Effector memory CD8-positive, alpha-beta T cell (primary cell): ENCODE data around the gene CD320.

Experiments
- ATAC-seq: fragments of 150-1000 bp; cut with Tn5 transposase; replicated peaks from 2 replicates; pipeline ENCODE4 v1.10.0; 2021; ENCODE audit warnings: mild to moderate bottlenecking, moderate library complexity
- DNase-seq, 3 experiments: peaks; one replicate each; pipeline ENCODE4 v3.0.0; 2021
- H3K27ac Mint-ChIP-seq, 2 donors: one replicate each; pipeline ENCODE4 v1.8.0; 2022; ENCODE audit warnings: mild to moderate bottlenecking in 2 of 2, mixed read lengths in 2 of 2, moderate library complexity in 2 of 2
- H3K27me3 Mint-ChIP-seq, 2 donors: one replicate each; pipeline ENCODE4 v1.8.0; 2022; ENCODE audit warnings: mixed read lengths in 2 of 2
- H3K36me3 Mint-ChIP-seq: one replicate; pipeline ENCODE4 v1.8.0; 2022; ENCODE audit warnings: mild to moderate bottlenecking, moderate library complexity, mixed read lengths; ENCODE audit not compliant: insufficient read depth
- H3K4me1 Mint-ChIP-seq, 2 donors: one replicate each; pipeline ENCODE4 v1.8.0; 2022; ENCODE audit warnings: low read depth in 2 of 2, mixed read lengths in 2 of 2
- H3K4me3 Mint-ChIP-seq, 2 donors: one replicate each; pipeline ENCODE4 v1.8.0; 2022; ENCODE audit warnings: mild to moderate bottlenecking in 2 of 2, mixed read lengths in 2 of 2, moderate library complexity in 2 of 2
- H3K9me3 Mint-ChIP-seq, 2 donors: one replicate each; pipeline ENCODE4 v1.8.0; 2022; ENCODE audit warnings: mixed read lengths in 2 of 2

CD320 gene

GRCh38 chr19:8338835-8339234 is 30.7 kb upstream of the CD320 start:
- Mint-ChIP-seq H3K27ac (no peak overlapping the region), H3K4me1 (peaks cover 12 to 13% of the 10 kb centered on the region in 2 donors), H3K9me3 (no peaks in the 10 kb centered on the region), H3K36me3 (no peaks in the 10 kb centered on the region), H3K4me3 (no peak overlapping the region), H3K27me3 (peaks cover 12 to 32% of the 10 kb centered on the region in 2 donors)
- ATAC-seq, result no peak
- DNase-seq, result no peak

GRCh38 chr19:8337728-8338127 is 29.6 kb upstream of the CD320 start:
- Mint-ChIP-seq H3K36me3 (peaks cover 4% of the 10 kb centered on the region), H3K4me1 (peaks cover 7 to 9% of the 10 kb centered on the region in 2 donors), H3K4me3 (no peak overlapping the region), H3K27ac (no peak overlapping the region), H3K9me3 (no peaks in the 10 kb centered on the region), H3K27me3 (peaks cover 12 to 25% of the 10 kb centered on the region in 2 donors)
- ATAC-seq, result no peak
- no peak for DNase-seq

GRCh38 chr19:8336660-8337059 is 28.5 kb upstream of the CD320 start:
- peaks cover 4% of the 10 kb centered on the region for H3K36me3 Mint-ChIP-seq
- DNase-seq, result no peak
- H3K4me1 Mint-ChIP-seq, result peaks cover 5 to 9% of the 10 kb centered on the region in 2 donors
- H3K27ac Mint-ChIP-seq, result no peak overlapping the region
- H3K4me3 Mint-ChIP-seq, result peak overlapping the region in 1 of 2 donors; percentile 25
- H3K27me3 Mint-ChIP-seq, result peaks cover 12 to 25% of the 10 kb centered on the region in 2 donors
- H3K9me3 Mint-ChIP-seq, result no peaks in the 10 kb centered on the region
- no peak for ATAC-seq

- ATAC-seq (no peak), DNase-seq (no peak)
- H3K27ac Mint-ChIP-seq, result no peak overlapping the region
- peaks cover 4% of the 10 kb centered on the region for H3K36me3 Mint-ChIP-seq
- H3K27me3 Mint-ChIP-seq, result peaks cover 12 to 25% of the 10 kb centered on the region in 2 donors
- peak overlapping the region; percentile 48 to 63 for H3K4me3 Mint-ChIP-seq
- H3K9me3 Mint-ChIP-seq, result no peaks in the 10 kb centered on the region
- H3K4me1 Mint-ChIP-seq, result peaks cover 5 to 9% of the 10 kb centered on the region in 2 donors
Observed at GRCh38 chr19:8336072-8336569, 28.0 kb upstream of the CD320 start.

GRCh38 chr19:8335343-8336071 is 27.3 kb upstream of the CD320 start:
- peak; percentile 83 for ATAC-seq
- peak in 1 of 3 experiments; percentile 28 for DNase-seq

GRCh38 chr19:8334458-8335342 is 26.5 kb upstream of the CD320 start:
- Mint-ChIP-seq H3K4me3 (peak overlapping the region; percentile 18 to 36), H3K27ac (no peak overlapping the region)
- DNase-seq, result peak in 1 of 3 experiments; percentile 15

More at GRCh38 chr19:8335343-8336071, 27.3 kb upstream of the CD320 start:
- H3K27me3 Mint-ChIP-seq, result peaks cover 8 to 25% of the 10 kb centered on the region in 2 donors
- no peak overlapping the region for H3K27ac Mint-ChIP-seq
- H3K4me3 Mint-ChIP-seq, result peak overlapping the region; percentile 48 to 63
- H3K4me1 Mint-ChIP-seq, result peaks cover 1 to 9% of the 10 kb centered on the region in 2 donors
- H3K36me3 Mint-ChIP-seq, result peaks cover 4% of the 10 kb centered on the region
- H3K9me3 Mint-ChIP-seq, result no peaks in the 10 kb centered on the region

GRCh38 chr19:8333767-8334457 is 25.8 kb upstream of the CD320 start:
- DNase-seq (no peak), ATAC-seq (no peak)
- peaks cover 6% of the 10 kb centered on the region for H3K36me3 Mint-ChIP-seq
- peaks cover 0 to 9% of the 10 kb centered on the region in 2 donors for H3K4me1 Mint-ChIP-seq
- no peak overlapping the region for H3K27ac Mint-ChIP-seq
- H3K27me3 Mint-ChIP-seq, result peaks cover 6 to 25% of the 10 kb centered on the region in 2 donors
- H3K9me3 Mint-ChIP-seq, result no peaks in the 10 kb centered on the region
- peak overlapping the region; percentile 18 to 36 for H3K4me3 Mint-ChIP-seq

More at GRCh38 chr19:8334458-8335342, 26.5 kb upstream of the CD320 start:
- Mint-ChIP-seq H3K9me3 (no peaks in the 10 kb centered on the region), H3K27me3 (peaks cover 6 to 25% of the 10 kb centered on the region in 2 donors), H3K4me1 (peaks cover 0 to 9% of the 10 kb centered on the region in 2 donors), H3K36me3 (peaks cover 5% of the 10 kb centered on the region)
- peak; percentile 55 for ATAC-seq

GRCh38 chr19:8332976-8333766 is 25.0 kb upstream of the CD320 start:
- peaks cover 6% of the 10 kb centered on the region for H3K36me3 Mint-ChIP-seq
- H3K9me3 Mint-ChIP-seq, result no peaks in the 10 kb centered on the region
- DNase-seq (no peak), ATAC-seq (no peak)
- H3K4me1 Mint-ChIP-seq, result peaks cover 0 to 9% of the 10 kb centered on the region in 2 donors
- H3K4me3 Mint-ChIP-seq, result no peak overlapping the region
- peaks cover 6 to 25% of the 10 kb centered on the region in 2 donors for H3K27me3 Mint-ChIP-seq
- no peak overlapping the region for H3K27ac Mint-ChIP-seq

- H3K27me3 Mint-ChIP-seq, result peaks cover 1 to 10% of the 10 kb centered on the region in 2 donors
- no peaks in the 10 kb centered on the region for H3K9me3 Mint-ChIP-seq
- peaks cover 6% of the 10 kb centered on the region for H3K36me3 Mint-ChIP-seq
- peaks cover 0 to 5% of the 10 kb centered on the region in 2 donors for H3K4me1 Mint-ChIP-seq
- H3K4me3 Mint-ChIP-seq, result no peak overlapping the region
- H3K27ac Mint-ChIP-seq, result no peak overlapping the region
- ATAC-seq (no peak), DNase-seq (no peak)
Observed at GRCh38 chr19:8331263-8331845, 23.2 kb upstream of the CD320 start.

- Mint-ChIP-seq H3K4me1 (no peaks in the 10 kb centered on the region), H3K27ac (no peak overlapping the region), H3K27me3 (no peaks in the 10 kb centered on the region), H3K9me3 (no peaks in the 10 kb centered on the region), H3K4me3 (no peak overlapping the region), H3K36me3 (peaks cover 12% of the 10 kb centered on the region)
- no peak for DNase-seq
- no peak for ATAC-seq
Observed at GRCh38 chr19:8329996-8330395, 21.8 kb upstream of the CD320 start.

- H3K36me3 Mint-ChIP-seq, result peaks cover 34% of the 10 kb centered on the region
- H3K4me1 Mint-ChIP-seq, result peaks cover 11 to 19% of the 10 kb centered on the region in 2 donors
- no peak overlapping the region for H3K4me3 Mint-ChIP-seq
- DNase-seq, result no peak
- H3K9me3 Mint-ChIP-seq, result no peaks in the 10 kb centered on the region
- no peak overlapping the region for H3K27ac Mint-ChIP-seq
- ATAC-seq, result no peak
- H3K27me3 Mint-ChIP-seq, result no peaks in the 10 kb centered on the region
Observed at GRCh38 chr19:8325454-8325853, 17.3 kb upstream of the CD320 start.
